ENCODE results near the gene AQP4.

The AQP4 gene

DNA sequence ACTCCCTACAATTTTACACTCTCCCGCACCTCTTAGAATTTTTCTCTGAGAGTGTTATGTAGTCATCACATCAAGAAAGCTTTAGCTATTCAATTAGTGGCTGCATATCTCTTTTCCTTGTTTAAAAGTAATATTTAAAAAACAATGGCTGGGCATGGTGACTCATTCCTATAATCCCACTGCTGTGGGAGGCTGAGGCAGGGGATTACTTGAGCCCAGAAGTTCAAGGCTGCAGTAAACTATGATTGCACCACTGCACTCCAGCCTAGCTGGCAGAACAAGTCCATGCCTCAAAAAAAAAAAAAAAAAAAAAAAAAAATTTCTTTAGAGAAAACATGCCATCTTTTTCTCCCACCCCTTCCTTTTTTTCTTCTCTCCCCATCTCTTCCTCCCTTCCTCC is 44.3 kb downstream of the AQP4 start:
- no peak overlapping the region for H3K4me3 ChIP-seq (replicated peaks; ENCODE audit: low read depth, low read length)
- no peak for DNase-seq (ENCODE audit: low read depth)
- TF ChIP-seq, protein P1, sequence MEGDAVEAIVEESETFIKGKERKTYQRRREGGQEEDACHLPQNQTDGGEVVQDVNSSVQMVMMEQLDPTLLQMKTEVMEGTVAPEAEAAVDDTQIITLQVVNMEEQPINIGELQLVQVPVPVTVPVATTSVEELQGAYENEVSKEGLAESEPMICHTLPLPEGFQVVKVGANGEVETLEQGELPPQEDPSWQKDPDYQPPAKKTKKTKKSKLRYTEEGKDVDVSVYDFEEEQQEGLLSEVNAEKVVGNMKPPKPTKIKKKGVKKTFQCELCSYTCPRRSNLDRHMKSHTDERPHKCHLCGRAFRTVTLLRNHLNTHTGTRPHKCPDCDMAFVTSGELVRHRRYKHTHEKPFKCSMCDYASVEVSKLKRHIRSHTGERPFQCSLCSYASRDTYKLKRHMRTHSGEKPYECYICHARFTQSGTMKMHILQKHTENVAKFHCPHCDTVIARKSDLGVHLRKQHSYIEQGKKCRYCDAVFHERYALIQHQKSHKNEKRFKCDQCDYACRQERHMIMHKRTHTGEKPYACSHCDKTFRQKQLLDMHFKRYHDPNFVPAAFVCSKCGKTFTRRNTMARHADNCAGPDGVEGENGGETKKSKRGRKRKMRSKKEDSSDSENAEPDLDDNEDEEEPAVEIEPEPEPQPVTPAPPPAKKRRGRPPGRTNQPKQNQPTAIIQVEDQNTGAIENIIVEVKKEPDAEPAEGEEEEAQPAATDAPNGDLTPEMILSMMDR (IDR thresholded peaks at IDR 0.05; ENCODE audit: low read length, missing control alignments) = no peak

- no peak for DNase-seq (ENCODE audit: low read depth)
- TF ChIP-seq, protein P1 (IDR thresholded peaks at IDR 0.05; ENCODE audit: low read length, missing control alignments) = no peak
- no peak overlapping the region for H3K4me3 ChIP-seq (replicated peaks; ENCODE audit: low read depth, low read length)
These were observed 46.5 kb downstream of the AQP4 start for GRCh38 chr18:26819046-26819445.

- no peak overlapping the region for H3K4me3 ChIP-seq (replicated peaks; ENCODE audit: low read depth, low read length)
- no peak for DNase-seq (ENCODE audit: low read depth)
- TF ChIP-seq, protein P1 (IDR thresholded peaks at IDR 0.05; ENCODE audit: low read length, missing control alignments) = no peak
These were observed 47.0 kb downstream of the AQP4 start for GRCh38 chr18:26818461-26818860.

GRCh38 chr18:26813043-26813442 is 52.5 kb downstream of the AQP4 start:
- no peak overlapping the region for H3K4me3 ChIP-seq (replicated peaks; ENCODE audit: low read depth, low read length)
- TF ChIP-seq, protein P1 (IDR thresholded peaks at IDR 0.05; ENCODE audit: low read length, missing control alignments) = peak; percentile 7
- peak; percentile 8 for DNase-seq (ENCODE audit: low read depth)

DNA sequence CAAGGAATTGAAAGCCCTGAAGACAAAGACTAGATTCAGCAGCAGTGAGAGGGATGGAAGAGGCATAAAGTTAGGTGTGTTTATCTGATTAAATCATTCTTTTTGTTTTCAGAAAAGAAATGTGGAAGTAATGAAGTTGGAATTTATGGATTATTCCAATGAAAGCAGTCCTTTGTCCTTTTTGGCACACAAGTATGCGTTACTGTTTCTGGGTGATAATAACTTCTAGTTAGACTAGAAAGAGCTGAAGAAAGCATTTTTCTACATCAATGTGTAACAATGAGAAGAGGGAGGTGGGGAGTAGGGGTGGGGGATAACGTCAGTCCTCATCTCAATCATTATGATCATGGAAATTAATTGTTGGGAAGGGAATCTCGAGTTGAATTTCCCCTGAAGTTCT is 53.0 kb downstream of the AQP4 start:
- TF ChIP-seq, protein P1 (IDR thresholded peaks at IDR 0.05; ENCODE audit: low read length, missing control alignments) = no peak
- DNase-seq (ENCODE audit: low read depth) = no peak
- no peak overlapping the region for H3K4me3 ChIP-seq (replicated peaks; ENCODE audit: low read depth, low read length)

DNA sequence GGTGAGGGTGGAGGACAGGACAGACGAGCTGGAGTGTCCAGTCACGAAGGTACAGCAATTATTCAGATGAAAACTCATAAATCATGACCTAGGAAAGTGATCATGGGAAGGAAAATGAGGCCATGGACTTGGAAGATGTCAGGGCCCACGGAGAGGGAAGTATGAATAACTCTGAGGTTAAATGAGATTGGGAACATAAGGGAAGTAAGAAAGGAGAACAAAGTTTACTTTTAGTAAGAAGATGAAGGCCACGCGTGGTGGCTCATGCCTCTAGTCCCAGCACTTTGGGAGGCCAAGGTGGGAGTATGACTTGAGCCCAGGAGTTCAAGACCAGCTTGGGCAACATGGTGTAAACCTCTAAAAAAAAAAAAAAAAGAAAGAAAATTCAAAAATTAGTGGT is 56.2 kb downstream of the AQP4 start:
- DNase-seq (ENCODE audit: low read depth) = no peak
- TF ChIP-seq, protein P1 (IDR thresholded peaks at IDR 0.05; ENCODE audit: low read length, missing control alignments) = no peak
- no peak overlapping the region for H3K4me3 ChIP-seq (replicated peaks; ENCODE audit: low read depth, low read length)

GRCh38 chr18:26806224-26806623 is 59.3 kb downstream of the AQP4 start:
- TF ChIP-seq, protein P1 (IDR thresholded peaks at IDR 0.05; ENCODE audit: low read length, missing control alignments) = no peak
- no peak overlapping the region for H3K4me3 ChIP-seq (replicated peaks; ENCODE audit: low read depth, low read length)
- no peak for DNase-seq (ENCODE audit: low read depth)

Measured in fibroblast of pulmonary artery (primary cell).